DND-41 (cell line): ENCODE measurements around the gene COL4A2.

Experiments used
- ATAC-seq: fragments of 200-7000 bp; cut with Tn5 transposase; 3 replicates; pipeline ENCODE4 v1.9.1; 2021; ENCODE audit warnings: low read depth; ENCODE audit not compliant: insufficient read depth
- DNase-seq: peaks from one replicate; pipeline ENCODE4 v3.0.0-alpha.2; 2020
- H2AFZ ChIP-seq: 2 replicates; pipeline ENCODE4 v1.6.0; 2012; ENCODE audit warnings: low read depth, low read length
- H3K27ac ChIP-seq: 2 replicates; pipeline ENCODE4 v1.5.1; 2012; ENCODE audit warnings: low read length, inconsistent platforms
- H3K27me3 ChIP-seq: fragments of 200-600 bp; sonication (generic); 2 replicates; pipeline ENCODE4 v1.6.0; 2012; ENCODE audit warnings: low read length, mild to moderate bottlenecking, inconsistent platforms; ENCODE audit not compliant: insufficient read depth, poor library complexity
- H3K36me3 ChIP-seq: 2 replicates; pipeline ENCODE4 v1.5.1; 2012; ENCODE audit warnings: low read length, inconsistent platforms; ENCODE audit not compliant: insufficient read depth
- H3K4me1 ChIP-seq: 2 replicates; pipeline ENCODE4 v1.5.1; 2012; ENCODE audit warnings: mild to moderate bottlenecking, low read length; ENCODE audit not compliant: insufficient read depth
- H3K4me2 ChIP-seq: 2 replicates; pipeline ENCODE4 v1.6.0; 2012; ENCODE audit warnings: mild to moderate bottlenecking, moderate library complexity, low read length, inconsistent platforms; ENCODE audit not compliant: insufficient read depth
- H3K4me3 ChIP-seq, 2 experiments: fragments of 200-600 bp in 1 of 2; shearing (Covaris generic) in 1 of 2; 2 replicates each; pipeline ENCODE4 v1.5.1; 2012 to 2016; ENCODE audit warnings: inconsistent platforms in 2 of 2, low read length in 2 of 2, mild to moderate bottlenecking in 2 of 2, low read depth in 1 of 2, moderate library complexity in 1 of 2
- H3K79me2 ChIP-seq: 2 replicates; pipeline ENCODE4 v1.6.0; 2012; ENCODE audit warnings: low read length, inconsistent platforms; ENCODE audit not compliant: insufficient read depth
- H3K9ac ChIP-seq: 2 replicates; pipeline ENCODE4 v1.6.0; 2012; ENCODE audit warnings: low read depth, mild to moderate bottlenecking, inconsistent platforms, low read length, moderate library complexity
- H3K9me3 ChIP-seq: 2 replicates; pipeline ENCODE4 v1.5.1; 2012; ENCODE audit warnings: low read length, moderate library complexity, mild to moderate bottlenecking, inconsistent platforms; ENCODE audit not compliant: insufficient read depth, severe bottlenecking
- H4K20me1 ChIP-seq: 2 replicates; pipeline ENCODE4 v1.6.0; 2012; ENCODE audit warnings: low read length; ENCODE audit not compliant: insufficient read depth
- CTCF ChIP-seq: IDR thresholded peaks from 2 replicates; pipeline ENCODE4 v1.5.1; 2012; ENCODE audit warnings: borderline replicate concordance, low read length, moderate library complexity, mild to moderate bottlenecking; ENCODE audit not compliant: poor library complexity, severe bottlenecking; ENCODE audit errors: extremely low read depth
- EZH2 ChIP-seq: IDR thresholded peaks from 3 replicates; pipeline ENCODE4 v1.6.1; 2012; ENCODE audit warnings: borderline replicate concordance, low read depth, mild to moderate bottlenecking, moderate library complexity, low read length, inconsistent platforms; ENCODE audit not compliant: severe bottlenecking

COL4A2 gene

GRCh38 chr13:110557082-110557481 is 250.0 kb downstream of the COL4A2 start:
- H3K79me2 ChIP-seq = no peaks in the 10 kb centered on the region
- H3K4me1 ChIP-seq = peaks cover 24% of the 10 kb centered on the region
- no peak overlapping the region for H3K27ac ChIP-seq

GRCh38 chr13:110557610-110558305 is 250.7 kb downstream of the COL4A2 start:
- ATAC-seq (no peak), DNase-seq (no peak)
- Histone ChIP-seq H3K4me1 (peaks cover 30% of the 10 kb centered on the region), H3K4me2 (no peak overlapping the region), H3K9me3 (no peaks in the 10 kb centered on the region), H3K79me2 (no peaks in the 10 kb centered on the region), H2AFZ (no peak overlapping the region), H4K20me1 (peaks cover 8% of the 10 kb centered on the region), H3K27me3 (peaks cover 31% of the 10 kb centered on the region), H3K4me3 (no peak overlapping the region), H3K9ac (no peak overlapping the region), H3K27ac (no peak overlapping the region), H3K36me3 (no peaks in the 10 kb centered on the region; the same call in 1 of the 2 replicates)
- no peak for TF ChIP-seq CTCF
- TF ChIP-seq EZH2 = no peak

More at GRCh38 chr13:110557082-110557481, 250.0 kb downstream of the COL4A2 start:
- H3K27me3 ChIP-seq = peaks cover 25% of the 10 kb centered on the region
- ATAC-seq = no peak
- H3K9me3 ChIP-seq = no peaks in the 10 kb centered on the region
- TF ChIP-seq CTCF = no peak
- H4K20me1 ChIP-seq = peaks cover 5% of the 10 kb centered on the region
- H3K4me3 ChIP-seq = no peak overlapping the region
- H2AFZ ChIP-seq = no peak overlapping the region
- H3K36me3 ChIP-seq = no peaks in the 10 kb centered on the region; the same call in 1 of the 2 replicates
- no peak overlapping the region for H3K4me2 ChIP-seq
- DNase-seq = no peak
- H3K9ac ChIP-seq = no peak overlapping the region

GRCh38 chr13:110559429-110559943 is 252.4 kb downstream of the COL4A2 start:
- DNase-seq (no peak), ATAC-seq (no peak)
- H3K4me2 ChIP-seq = no peak overlapping the region; the same call in 1 of the 2 replicates
- no peaks in the 10 kb centered on the region; the same call in 1 of the 2 replicates for H3K36me3 ChIP-seq
- peaks cover 31% of the 10 kb centered on the region for H3K4me1 ChIP-seq
- H3K27ac ChIP-seq = no peak overlapping the region
- peaks cover 38% of the 10 kb centered on the region for H3K27me3 ChIP-seq
- H2AFZ ChIP-seq = no peak overlapping the region
- H3K4me3 ChIP-seq = no peak overlapping the region
- no peak overlapping the region for H3K9ac ChIP-seq
- TF ChIP-seq EZH2 = no peak
- TF ChIP-seq CTCF = no peak
- H4K20me1 ChIP-seq = peaks cover 9% of the 10 kb centered on the region
- no peaks in the 10 kb centered on the region for H3K79me2 ChIP-seq
- H3K9me3 ChIP-seq = no peaks in the 10 kb centered on the region
